Stimulated activated CD4-positive, alpha-beta T cell treated with anti-CD3 and anti-CD28 coated beads, TNF-alpha, amount 100 ng/mL, for 4 hours (primary cell): ENCODE data around the gene GTPBP6.
"Not testable (repeated sequence)": the region's sequence is repeated elsewhere in the genome, so short reads cannot be mapped to it uniquely, and the experiment has no call there.

Experiments used
- DNase-seq, 3 experiments: peaks; one replicate each; pipeline ENCODE4 v3.0.0-alpha.2; 2020; ENCODE audit warnings: low read depth in 3 of 3

GTPBP6 gene

DNA sequence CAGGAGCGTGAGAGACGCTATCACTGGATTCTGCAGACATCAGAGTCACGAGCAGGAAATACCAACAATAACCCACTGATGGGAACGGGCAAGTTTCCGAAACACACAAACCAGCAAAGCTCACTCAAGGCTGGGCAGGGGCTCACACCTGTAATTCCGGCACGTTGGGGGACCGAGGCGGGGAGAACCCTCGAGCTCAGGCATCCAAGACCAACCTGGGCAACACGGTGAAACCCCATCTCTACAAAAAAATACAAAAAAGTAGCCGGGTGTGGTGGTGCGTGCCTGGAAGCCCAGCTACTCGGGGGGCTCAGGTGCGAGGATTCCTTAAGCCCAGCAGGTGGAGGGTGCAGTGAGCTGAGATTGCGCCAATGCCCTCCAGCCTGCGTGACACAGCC is 17.2 kb upstream of the GTPBP6 start:
- DNase-seq: no peak

- no peak for DNase-seq
Measured at GRCh38 chrX:334971-335757, 16.6 kb upstream of the GTPBP6 start.

- DNase-seq: no peak
Measured at GRCh38 chrX:334331-334891, 15.8 kb upstream of the GTPBP6 start.

- DNase-seq: no peak
Measured at GRCh38 chrX:333611-334311, 15.2 kb upstream of the GTPBP6 start.

DNA sequence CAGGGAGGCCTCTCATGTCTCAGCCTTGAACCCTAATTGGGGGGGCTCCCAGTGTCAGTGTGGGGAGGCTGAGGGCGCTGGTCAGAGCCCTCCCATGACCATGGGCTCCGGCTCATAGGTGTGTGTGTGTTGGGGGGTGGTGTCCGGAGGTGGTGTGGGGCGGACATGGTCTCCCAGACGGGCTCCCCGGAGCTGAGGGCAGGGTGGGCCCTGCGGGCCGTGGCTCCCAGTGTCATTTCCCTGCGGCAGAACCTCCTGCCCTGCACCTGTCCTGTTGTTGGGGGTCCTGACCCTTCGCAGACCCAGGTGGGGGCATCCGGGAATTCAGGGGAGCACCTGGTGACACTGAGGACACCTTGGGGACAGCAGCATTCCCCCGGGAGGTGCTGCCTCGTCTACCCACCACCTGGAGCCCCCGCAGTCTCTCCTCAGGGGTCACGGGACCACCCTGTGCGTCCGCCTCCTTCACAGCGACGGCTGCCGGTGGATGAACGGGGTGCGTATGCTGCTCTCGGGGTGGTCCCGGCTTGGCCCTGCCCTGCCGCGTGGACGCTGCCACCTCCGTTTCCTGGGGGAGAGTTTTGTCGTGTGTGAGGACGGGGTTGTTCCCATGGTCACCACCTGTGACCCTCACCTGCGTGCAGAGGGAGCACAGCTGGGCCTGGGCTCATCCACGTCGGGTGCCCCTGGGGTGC is 14.5 kb upstream of the GTPBP6 start:
- DNase-seq: no peak

GRCh38 chrX:332496-332860 is 13.9 kb upstream of the GTPBP6 start:
- no peak for DNase-seq

DNA sequence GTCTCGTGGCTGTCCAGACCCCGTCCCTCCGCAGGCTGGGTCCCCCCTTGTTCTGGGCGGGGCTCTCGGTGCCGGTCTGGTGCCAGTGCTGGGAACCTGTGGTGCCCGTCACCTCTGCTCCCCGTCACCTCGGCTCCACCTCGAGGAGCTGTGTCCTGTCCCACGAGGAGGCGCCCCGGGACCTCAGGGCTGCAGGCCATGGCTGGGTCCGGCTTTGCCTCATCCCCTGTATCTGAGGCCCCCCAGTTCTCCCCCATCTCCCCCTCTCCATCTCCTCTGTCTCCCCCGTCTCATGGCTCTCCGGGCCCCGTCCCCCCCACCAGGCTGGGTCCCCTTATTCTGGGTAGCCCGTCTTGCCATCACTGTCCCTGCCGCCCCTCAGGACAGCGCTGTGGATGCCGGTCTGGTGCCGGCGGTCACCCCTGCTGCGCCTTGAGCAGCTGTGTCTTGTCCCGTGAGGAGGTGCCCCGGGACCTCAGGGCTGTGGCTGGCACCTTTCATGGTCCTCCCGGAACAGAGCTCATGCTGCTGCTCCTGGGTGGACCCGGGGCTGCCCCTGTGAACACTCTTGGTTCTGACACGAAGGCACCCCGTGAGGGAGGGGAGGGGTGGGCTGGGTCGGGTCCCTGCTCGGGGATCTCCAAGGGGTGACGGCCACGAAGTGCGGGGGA is 13.4 kb upstream of the GTPBP6 start:
- DNase-seq: no peak

- DNase-seq: no peak
Measured at GRCh38 chrX:331151-331824, 12.7 kb upstream of the GTPBP6 start.

DNA sequence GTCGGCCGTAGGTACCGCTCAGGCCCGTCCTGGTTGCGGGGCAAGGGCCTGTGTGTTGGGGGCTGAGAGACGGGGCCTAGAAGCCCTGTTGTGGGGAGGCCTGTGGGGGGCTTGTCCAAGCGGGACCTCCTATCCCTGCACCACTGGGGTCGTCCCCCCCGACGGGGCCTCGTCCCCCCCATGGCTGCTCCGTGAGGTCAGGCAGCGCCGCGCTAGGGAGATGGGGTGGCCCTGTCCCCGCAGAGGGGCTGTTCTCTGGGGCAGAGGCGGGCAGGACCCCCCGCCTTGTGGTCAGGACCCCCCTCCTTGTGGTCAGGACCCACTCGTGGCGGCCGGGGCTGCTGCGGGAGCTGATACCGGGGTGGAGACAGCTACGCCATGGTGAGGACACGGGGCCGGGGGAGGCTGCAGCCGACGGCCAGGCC is 12.1 kb upstream of the GTPBP6 start:
- DNase-seq: no peak

DNA sequence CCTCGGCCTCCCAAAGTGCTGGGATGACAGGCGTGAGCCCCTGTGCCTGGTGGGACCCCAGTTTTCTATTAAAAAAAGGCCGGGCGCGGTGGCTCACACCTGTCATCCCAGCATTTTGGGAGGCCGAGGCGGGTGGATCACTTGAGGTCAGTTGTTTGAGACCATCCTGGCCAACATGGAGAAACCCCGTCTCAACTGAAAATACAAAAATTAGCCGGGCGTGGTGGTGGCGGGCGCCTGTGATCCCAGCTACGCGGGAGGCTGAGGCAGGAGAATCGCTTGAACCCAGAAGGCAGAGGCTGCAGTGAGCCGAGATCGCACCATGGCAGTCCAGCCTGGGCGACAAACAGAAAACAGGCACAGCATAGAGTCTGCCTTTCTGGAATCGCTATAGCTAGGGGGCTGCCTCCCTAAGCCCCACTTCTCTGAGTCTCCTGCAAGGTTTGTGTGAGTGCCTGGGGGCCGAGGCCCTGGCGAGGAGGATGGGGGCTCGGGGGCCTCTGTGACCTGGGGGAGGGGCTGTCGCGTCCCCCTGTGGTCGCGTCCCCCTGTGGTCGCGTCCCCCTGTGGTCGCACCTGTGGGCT is 11.6 kb upstream of the GTPBP6 start:
- DNase-seq: not testable (repeated sequence)

- no peak for DNase-seq
Measured at GRCh38 chrX:329291-329910, 10.8 kb upstream of the GTPBP6 start.

DNA sequence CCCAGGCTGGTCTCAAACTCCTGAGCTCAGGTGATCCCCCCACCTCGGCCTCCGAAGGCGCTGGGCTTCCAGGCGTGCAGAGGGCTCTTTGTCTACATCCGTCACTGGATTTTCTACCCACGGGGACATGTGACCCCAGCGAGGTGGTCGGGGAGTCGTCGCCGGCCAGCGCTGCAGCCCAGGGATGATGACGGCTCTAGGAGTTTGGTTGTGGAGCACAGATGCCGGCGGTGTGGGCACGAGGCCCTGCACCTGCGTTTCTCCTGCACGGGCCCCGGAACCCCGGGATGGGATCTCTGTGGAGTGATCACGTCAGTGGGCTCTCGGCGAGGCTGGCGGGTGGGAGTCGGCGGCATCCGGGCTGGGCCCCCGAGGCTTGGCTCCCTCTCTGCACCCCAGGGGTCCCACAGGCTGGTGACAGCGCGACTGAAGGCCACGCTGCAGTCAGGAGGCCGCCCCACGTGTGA is 9.1 kb upstream of the GTPBP6 start:
- no peak for DNase-seq

GRCh38 chrX:324664-325063 is 6.1 kb upstream of the GTPBP6 start:
- DNase-seq: not testable (repeated sequence)

DNA sequence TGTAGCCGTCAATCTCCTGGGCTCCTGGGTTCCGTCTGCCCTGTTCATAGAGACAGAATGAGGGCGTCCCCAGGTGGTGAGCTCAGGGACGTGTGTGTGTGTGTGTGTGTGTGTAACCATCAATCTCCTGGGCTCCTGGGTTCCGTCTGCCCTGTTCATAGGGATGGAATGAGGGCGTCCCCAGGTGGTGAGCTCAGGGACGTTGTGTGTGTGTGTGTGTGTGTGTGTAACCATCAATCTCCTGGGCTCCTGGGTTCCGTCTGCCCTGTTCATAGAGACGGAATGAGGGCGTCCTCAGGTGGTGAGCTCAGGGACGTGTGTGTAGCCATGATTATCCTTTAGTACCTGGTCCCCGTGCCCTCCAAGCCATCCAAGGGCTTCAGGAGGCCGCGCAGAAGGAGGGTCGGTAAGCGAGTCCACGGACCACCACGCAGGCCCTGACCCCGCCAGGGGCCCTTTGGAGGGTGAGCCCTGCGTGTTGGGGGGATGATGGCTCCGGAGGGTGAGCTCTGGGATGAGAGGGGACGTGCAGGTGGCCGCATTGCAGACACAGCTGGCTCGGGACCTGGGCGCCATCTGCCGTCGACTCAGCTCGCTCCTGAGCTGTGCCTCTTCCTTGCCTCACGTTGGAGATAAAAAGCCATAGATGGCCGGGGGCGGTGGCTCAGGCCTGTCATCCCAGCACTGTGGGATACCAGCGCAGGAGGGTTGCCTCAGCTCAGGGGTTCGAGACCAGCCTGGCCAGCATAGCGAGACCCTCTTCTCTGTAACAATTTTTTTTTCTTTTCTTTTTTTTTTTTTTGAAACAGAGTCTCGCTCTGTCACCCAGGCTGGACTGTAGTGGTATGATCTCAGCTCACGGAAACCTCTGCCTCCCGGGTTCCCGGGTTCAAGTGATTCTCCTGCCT is 5.4 kb upstream of the GTPBP6 start:
- no peak for DNase-seq

DNA sequence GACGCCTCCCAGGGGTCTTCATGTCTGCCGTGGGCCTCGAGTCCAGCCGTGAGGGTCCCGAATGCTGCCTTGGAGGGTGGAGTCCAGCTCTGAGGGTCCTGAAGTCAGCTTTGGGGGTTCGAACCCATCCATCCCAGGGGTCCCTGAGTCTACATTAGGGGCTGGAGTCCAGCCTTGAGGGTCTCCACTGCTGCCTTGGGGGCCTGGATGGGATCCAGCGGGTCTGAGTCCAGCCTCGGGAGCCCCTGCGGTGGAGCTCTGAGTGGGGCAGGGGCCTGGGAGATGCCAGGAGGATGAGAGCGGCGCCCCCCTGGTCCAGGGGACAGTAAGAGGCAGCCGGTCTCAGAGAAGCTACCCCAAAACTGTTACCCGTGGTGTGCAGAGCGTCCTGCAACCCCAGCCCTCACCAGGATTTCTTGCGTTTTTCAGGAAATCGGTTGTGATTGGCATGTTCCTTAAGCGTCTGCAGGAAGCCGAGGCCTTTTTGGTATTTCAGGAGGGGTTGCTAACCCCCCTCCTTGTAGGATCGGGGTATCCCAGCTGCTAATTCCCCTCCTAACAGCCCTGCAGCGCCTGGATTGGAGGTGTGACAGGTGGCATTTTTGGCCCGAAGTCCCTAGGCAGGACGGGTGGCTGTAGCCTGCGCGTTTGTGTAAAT is 1.7 kb upstream of the GTPBP6 start:
- DNase-seq: no peak

DNA sequence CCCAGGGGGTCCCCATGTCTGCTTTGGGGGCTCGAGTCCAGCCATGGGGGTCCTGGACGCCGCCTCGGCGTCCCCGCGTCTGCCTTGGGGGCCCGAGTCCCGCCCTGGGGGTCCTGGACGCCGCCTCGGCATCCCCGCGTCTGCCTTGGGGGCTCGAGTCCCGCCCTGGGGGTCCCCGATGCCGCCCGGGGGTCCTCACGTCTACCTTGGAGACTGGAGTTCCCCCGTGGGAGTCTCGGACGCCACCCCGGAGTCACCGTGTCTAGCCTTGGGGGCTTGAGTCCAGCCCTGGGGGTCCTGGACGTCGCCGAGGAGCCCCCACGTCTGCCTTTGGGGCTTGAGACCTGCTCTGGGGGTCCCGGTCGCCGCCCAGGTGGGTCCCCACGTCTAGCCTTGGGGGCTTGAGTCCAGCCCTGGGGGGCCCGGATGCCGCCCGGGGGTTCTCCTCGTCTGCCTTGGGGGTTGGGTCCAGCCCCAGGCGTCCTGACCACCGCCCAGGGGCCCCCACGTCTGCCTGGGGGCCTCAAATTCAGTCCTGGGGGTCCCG is 1.1 kb upstream of the GTPBP6 start:
- no peak for DNase-seq

GRCh38 chrX:318068-318738 is 393 bp downstream of the GTPBP6 start:
- DNase-seq: peak; percentile 90 to 96 (median 91)
